Hematopoietic multipotent progenitor cell treated with erythropoietin and hydrocortisone succinate and interleukin-3 and kit ligand, for 6 days (in vitro differentiated cells): ENCODE measurements around the gene REM1.
A peak's percentile ranks its signal among the peaks of the same experiment; 100 is the strongest.
"Not testable (repeated sequence)": the region's sequence is repeated elsewhere in the genome, so short reads cannot be mapped to it uniquely, and the experiment has no call there.

Experiments used
- DNase-seq: peaks from one replicate; pipeline ENCODE4 v3.0.0-alpha.2; 2015

Gene REM1

GRCh38 chr20:31485450-31486339, 10.6 kb downstream of the REM1 start:
- DNase-seq: peak; percentile 61

GRCh38 chr20:31488115-31488514, 13.0 kb downstream of the REM1 start:
- DNase-seq: no peak

GRCh38 chr20:31489152-31489551, 14.1 kb downstream of the REM1 start:
- DNase-seq: no peak

- no peak for DNase-seq
Measured at GRCh38 chr20:31490752-31491151, 15.7 kb downstream of the REM1 start.

- peak; percentile 22 for DNase-seq
Measured at GRCh38 chr20:31494131-31494530, 19.0 kb downstream of the REM1 start.

GRCh38 chr20:31496761-31497295, 21.7 kb downstream of the REM1 start:
- DNase-seq: no peak

GRCh38 chr20:31497838-31498540, 22.9 kb downstream of the REM1 start:
- peak; percentile 19 for DNase-seq

- no peak for DNase-seq
Measured at GRCh38 chr20:31500527-31500926, 25.4 kb downstream of the REM1 start.

GRCh38 chr20:31502884-31503673, 28.0 kb downstream of the REM1 start:
- DNase-seq: peak; percentile 91

- no peak for DNase-seq
Measured at GRCh38 chr20:31505903-31506302, 30.8 kb downstream of the REM1 start.

GRCh38 chr20:31508517-31509244, 33.6 kb downstream of the REM1 start:
- no peak for DNase-seq

- DNase-seq: peak; percentile 95
Measured at GRCh38 chr20:31514154-31515071, 39.3 kb downstream of the REM1 start, which contains the start of gene HM13. Gene HM13, plus strand, starts transcription at chr20:31514442. Its CDS starts 110 bp downstream, at chr20:31514552.

GRCh38 chr20:31515072-31515774, 40.1 kb downstream of the REM1 start:
- peak; percentile 20 for DNase-seq

- DNase-seq: peak; percentile 17
Measured at GRCh38 chr20:31515775-31516107, 40.7 kb downstream of the REM1 start.

GRCh38 chr20:31516166-31516565, 41.1 kb downstream of the REM1 start:
- DNase-seq: no peak

GRCh38 chr20:31516651-31517050, 41.6 kb downstream of the REM1 start:
- no peak for DNase-seq

- DNase-seq: peak; percentile 67
Measured at GRCh38 chr20:31517373-31517772, 42.3 kb downstream of the REM1 start.

- DNase-seq: not testable (repeated sequence)
Measured at GRCh38 chr20:31521267-31521666, 46.2 kb downstream of the REM1 start.

- DNase-seq: no peak
Measured at GRCh38 chr20:31522731-31523130, 47.6 kb downstream of the REM1 start.
